Erythroblast (primary cell): ENCODE results near the gene KLRC2.

Experiments used
- GATA1 ChIP-seq: IDR thresholded peaks from 2 replicates; pipeline ENCODE4 v1.6.1; 2011; ENCODE audit warnings: low read depth, mild to moderate bottlenecking, control low read depth, low read length, moderate library complexity
- POLR2A ChIP-seq: IDR thresholded peaks from 2 replicates; pipeline ENCODE4 v1.6.1; 2011; ENCODE audit warnings: mild to moderate bottlenecking, low read length

DNA sequence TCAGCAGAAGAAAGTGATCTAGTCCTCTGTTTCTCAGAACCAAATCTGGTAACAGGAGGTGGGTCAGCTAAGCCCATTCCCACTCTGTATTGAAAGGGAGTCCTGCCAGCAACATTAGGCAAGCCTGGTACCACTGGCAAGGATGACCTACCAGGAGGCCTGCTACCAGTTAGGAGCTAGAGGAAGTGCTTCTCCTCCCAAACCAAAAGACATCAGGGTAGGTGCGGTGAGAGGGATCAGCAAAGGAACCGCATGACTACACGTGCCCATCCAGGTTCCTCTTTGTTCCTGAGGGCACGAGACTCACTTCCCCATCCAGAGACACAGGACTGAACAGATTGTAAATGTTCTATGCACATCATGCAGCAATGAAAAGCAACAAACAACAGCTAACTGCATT lies 29.1 kb downstream of the KLRC2 start:
- TF ChIP-seq POLR2A (no peak), GATA1 (no peak)
